ENCODE results near the gene IL15. TPM values are rescaled to one million over a fixed set of nuclear protein-coding genes. Genes with fewer than 3 reads are reported as not detected.

IL15 gene
- total and polyA plus RNA-seq, 2 of the 8 experiments (the other 6 are each of a cell fraction or from before 2014, with no cell fraction given): 0.30 to 0.61 TPM

DNA sequence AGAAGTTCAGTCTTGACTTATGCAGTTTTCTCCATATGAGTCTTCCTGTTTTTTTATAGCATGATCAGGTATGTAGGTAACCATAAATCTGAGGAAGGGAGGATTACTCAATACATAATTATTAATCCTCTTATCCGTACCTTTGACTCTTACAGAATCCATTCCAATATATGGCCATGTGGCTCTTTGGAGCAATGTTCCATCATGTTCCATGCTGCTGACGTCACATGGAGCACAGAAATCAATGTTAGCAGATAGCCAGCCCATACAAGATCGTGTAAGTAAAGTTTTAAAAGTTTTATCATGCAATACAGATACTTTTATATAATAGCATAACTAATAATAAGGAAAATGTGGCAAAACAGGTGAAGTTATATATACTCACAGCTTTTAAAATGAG is 19.6 kb downstream of the IL15 start:
- H3K56ac ChIP-seq (replicated peaks; ENCODE audit: insufficient read length, low read depth, low read length): no peak overlapping the region
- no peak overlapping the region for H3K4me3 ChIP-seq (ENCODE audit: extremely low read depth in 1 of 4, insufficient read depth in 2 of 4, low read depth in 3 of 4, low read length in 4 of 4)
- H2BK12ac ChIP-seq (ENCODE audit: low read depth, low read length): no peak overlapping the region
- H2BK120ac ChIP-seq (replicated peaks; ENCODE audit: low read depth, low read length): no peak overlapping the region
- no peak overlapping the region for H2BK20ac ChIP-seq (ENCODE audit: low read length)
- no peaks in the 10 kb centered on the region for H3K79me2 ChIP-seq (ENCODE audit: control insufficient read depth in 1 of 2, insufficient read depth in 2 of 2, low read length in 2 of 2)
- no peak for DNase-seq (ENCODE audit: low read depth in 1 of 2, low spot score in 2 of 2)
- H3K23me2 ChIP-seq (ENCODE audit: low read depth, low read length): no peaks in the 10 kb centered on the region
- WGBS, 2 experiments (ENCODE audit: extremely low coverage in 1 of 2, insufficient coverage in 1 of 2, insufficient read length in 1 of 2, insufficient replicate concordance in 2 of 2, low coverage in 1 of 2, low lambda C conversion rate in 2 of 2, missing lambda C conversion rate in 1 of 2): 91% methylated on average over 3 of the region's 3 CpGs; no CpG with 5 or more reads in 1 of the 2 experiments
- H2AK5ac ChIP-seq (ENCODE audit: low read depth, low read length): no peak overlapping the region
- no peak overlapping the region for H4K5ac ChIP-seq (ENCODE audit: insufficient read length, low read depth, low read length)
- POLR2A ChIA-PET (ENCODE audit: partially characterized antibody): no interaction called here
- no peak for TF ChIP-seq CHD2 (IDR thresholded peaks at IDR 0.05; ENCODE audit: low read length)
- no peak for TF ChIP-seq MAFK (IDR thresholded peaks at IDR 0.05; ENCODE audit: low read depth, low read length)
- TF ChIP-seq FOSL1 (IDR thresholded peaks at IDR 0.05; ENCODE audit: insufficient read depth, low read depth, low read length): no peak
- TF ChIP-seq TEAD4 (IDR thresholded peaks at IDR 0.05; ENCODE audit: low read depth, low read length): no peak
- TF ChIP-seq HDAC6 (IDR thresholded peaks at IDR 0.05; ENCODE audit: low read depth, low read length): no peak
- TF ChIP-seq JUN (IDR thresholded peaks at IDR 0.05; ENCODE audit: low read depth, low read length): no peak
- CTCF ChIA-PET (ENCODE audit: partially characterized antibody): interaction anchor here (1.4 to 2.6 kb wide), 2 partner anchors 18 to 33 kb away, joined by 3 to 12 read pairs; partner anchors contain the start of gene IL15
- no peak overlapping the region for H2BK5ac ChIP-seq (ENCODE audit: low read depth, low read length)
- H3K23ac ChIP-seq (ENCODE audit: insufficient read length): no peak overlapping the region
- no peak overlapping the region for H3K18ac ChIP-seq (ENCODE audit: extremely low read depth, low read length)
- H3K36me3 ChIP-seq (ENCODE audit: control insufficient read depth in 2 of 4, insufficient read depth in 4 of 4, low read length in 3 of 4): no peaks in the 10 kb centered on the region
- no peak overlapping the region for H3K9ac ChIP-seq (replicated peaks in 1 of 4; ENCODE audit: extremely low read depth in 1 of 4, low read depth in 3 of 4, low read length in 3 of 4)
- no peaks in the 10 kb centered on the region for H3K9me3 ChIP-seq (ENCODE audit: insufficient read depth in 2 of 2, low read depth in 1 of 2, low read length in 1 of 2)
- no peak overlapping the region for H3K27ac ChIP-seq (ENCODE audit: low read depth, low read length)
- H3K14ac ChIP-seq (ENCODE audit: insufficient read length): no peak overlapping the region
- no peak overlapping the region for H4K91ac ChIP-seq (replicated peaks; ENCODE audit: insufficient read length, low read length)
- H4K20me1 ChIP-seq (replicated peaks in 1 of 2; ENCODE audit: control insufficient read depth in 1 of 2, insufficient read depth in 2 of 2, low read length in 2 of 2): no peaks in the 10 kb centered on the region
- H4K8ac ChIP-seq (ENCODE audit: extremely low read depth, insufficient read depth, low read length): no peak overlapping the region
- no peak overlapping the region for H3K4me2 ChIP-seq (ENCODE audit: insufficient read depth in 1 of 2, low read depth in 2 of 2, low read length in 2 of 2)
- H2AFZ ChIP-seq (ENCODE audit: low read length): no peak overlapping the region
- no peak for FAIRE-seq
- no peak overlapping the region for H2BK15ac ChIP-seq (ENCODE audit: low read length)
- H3K4ac ChIP-seq (replicated peaks; ENCODE audit: insufficient read length, low read depth, low read length): no peak overlapping the region
- H3K27me3 ChIP-seq (replicated peaks in 1 of 4; ENCODE audit: control insufficient read depth in 3 of 4, extremely low read depth in 1 of 4, insufficient read depth in 3 of 4, low read length in 3 of 4): no peaks in the 10 kb centered on the region
- H3K4me1 ChIP-seq (replicated peaks in 1 of 4; ENCODE audit: control insufficient read depth in 3 of 4, insufficient read depth in 4 of 4, low read length in 3 of 4): no peaks in the 10 kb centered on the region
- no peaks in the 10 kb centered on the region for H3K79me1 ChIP-seq (ENCODE audit: low read depth, low read length)

Data from H1 (cell line).